ENCODE data around the gene REXO5.

DNA sequence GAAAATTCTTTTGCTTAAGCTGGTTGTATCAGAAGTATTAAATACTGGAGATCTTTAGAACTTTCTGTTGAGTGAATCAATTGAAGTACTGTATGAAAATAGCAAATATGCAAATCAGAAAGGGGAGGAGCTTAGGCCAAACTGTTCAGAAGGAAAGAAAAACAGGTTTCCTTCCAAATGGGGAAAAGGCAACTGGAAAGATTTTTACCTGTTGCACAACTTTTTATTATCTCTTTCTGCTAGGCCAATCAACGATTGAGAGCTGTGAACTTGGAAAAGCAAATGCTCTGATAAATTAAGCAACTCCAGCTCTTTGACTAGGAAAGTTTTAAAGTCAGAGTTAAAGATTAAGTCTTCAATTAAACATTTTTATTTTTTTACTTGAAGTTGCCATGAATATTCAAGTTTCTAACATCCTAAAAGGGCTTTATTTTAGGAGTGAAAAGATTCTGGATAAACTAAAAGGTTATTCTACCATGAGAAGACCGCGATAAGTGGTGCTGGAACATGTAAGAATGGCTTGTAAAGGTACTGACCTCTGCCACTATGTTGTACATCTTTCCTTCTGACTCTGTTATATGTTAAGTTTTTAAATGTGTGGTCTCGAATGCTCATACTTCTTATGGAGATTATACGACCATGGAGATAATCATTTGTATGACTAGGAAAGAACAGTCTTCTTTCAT, 77.4 kb downstream of the REXO5 start:
- TF ChIP-seq POLR2A (IDR thresholded peaks at IDR 0.05) (no peak), CTCF (IDR thresholded peaks at IDR 0.05) (no peak)

Data from body of pancreas (tissue), 4 donors.